HEK293 (cell line): Measurements from ENCODE around the gene MTLN.

Source experiments
- CTCF ChIA-PET: fragments of 350-600 bp; formaldehyde crosslinking; extraction: SDS; loops from one replicate; lab custom pipeline; 2021; ENCODE audit warnings: antibody characterized with exemption; lab: Yijun Ruan, JAX
- POLR2A ChIA-PET: fragments of 300-600 bp; formaldehyde crosslinking; extraction: SDS; loops from one replicate; lab custom pipeline; 2020; ENCODE audit warnings: antibody characterized with exemption, inconsistent platforms; lab: Yijun Ruan, JAX
- H3K27ac ChIP-seq: fragments of 200-500 bp; sonication (Bioruptor generic); 2 replicates; pipeline ENCODE4 v1.5.1; 2014; ENCODE audit warnings: low read depth, low read length, control low read depth, inconsistent platforms; ENCODE audit errors: extremely low read depth
- H3K36me3 ChIP-seq, 2 experiments: fragments of 200-500 bp in 1 of 2; sonication (Bioruptor generic) in 1 of 2; 1 replicate in 1 of 2; 2 replicates in 1 of 2; pipeline ENCODE4 v1.5.1; 2014 to 2017; ENCODE audit warnings: inconsistent platforms in 2 of 2, low read length in 2 of 2; ENCODE audit not compliant: control insufficient read depth in 2 of 2, insufficient read depth in 1 of 2
- H3K4me1 ChIP-seq: fragments of 200-500 bp; sonication (Bioruptor generic); 2 replicates; pipeline ENCODE4 v1.5.1; 2014; ENCODE audit warnings: mild to moderate bottlenecking, low read length, inconsistent platforms; ENCODE audit not compliant: control insufficient read depth, insufficient read depth
- H3K4me3 ChIP-seq: 2 replicates; pipeline ENCODE4 v1.5.1; 2011; ENCODE audit warnings: low read depth, mild to moderate bottlenecking, control low read depth, low read length, moderate library complexity
- H3K9me3 ChIP-seq: fragments of 200-500 bp; sonication (Bioruptor generic); 2 replicates; pipeline ENCODE4 v1.5.1; 2014; ENCODE audit warnings: low read depth, low read length, inconsistent platforms; ENCODE audit not compliant: control insufficient read depth, insufficient read depth
- MEIS1 ChIP-seq: sonication (generic); formaldehyde crosslinking; IDR thresholded peaks from 2 replicates; pipeline ENCODE4 v1.8.1; 2022; ENCODE audit warnings: missing genetic modification reagents, mild to moderate bottlenecking, borderline replicate concordance
- ZNF24 ChIP-seq: fragments of 450-650 bp; formaldehyde crosslinking; IDR thresholded peaks from 2 replicates; pipeline ENCODE4 v1.5.1; 2016; ENCODE audit warnings: missing biosample characterization, missing genetic modification characterization

MTLN gene

GRCh38 chr2:110167326-110168000 is 44.9 kb downstream of the MTLN start:
- Histone ChIP-seq H3K36me3 (peaks cover 0 to 4% of the 10 kb centered on the region in 2 experiments; a peak in 1 of 3 replicates), H3K4me3 (no peak overlapping the region), H3K4me1 (no peaks in the 10 kb centered on the region), H3K27ac (no peak overlapping the region), H3K9me3 (no peaks in the 10 kb centered on the region)
- ChIA-PET POLR2A (no interaction called here), CTCF (interaction anchor here (0.5 to 0.6 kb wide), 2 partner anchors 10 to 12 kb away, joined by 3 to 7 read pairs; no protein-coding TSS in a partner anchor)
- no peak for TF ChIP-seq MEIS1 (CRISPR knock-in tag)
- TF ChIP-seq, all 188 proteins: peak for 0

DNA sequence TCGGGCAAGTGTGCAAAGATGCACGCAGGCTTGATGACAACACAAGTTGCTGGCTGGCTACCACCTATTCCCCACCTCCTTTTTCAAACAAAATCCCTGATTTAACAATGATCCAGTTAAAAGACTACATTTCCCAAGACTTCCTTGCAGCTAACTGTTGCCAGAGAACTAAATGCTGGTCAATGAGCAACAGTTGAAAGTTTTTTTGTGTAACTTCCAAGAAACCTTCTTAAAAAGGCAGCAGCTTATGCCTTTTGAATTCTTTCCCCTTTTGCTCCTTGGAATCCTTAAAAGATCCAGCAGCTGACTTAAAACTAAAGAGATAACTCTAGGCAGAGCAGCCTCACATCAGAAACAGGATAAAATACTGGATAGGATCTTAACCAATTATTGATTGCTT is 46.1 kb downstream of the MTLN start:
- no peaks in the 10 kb centered on the region for H3K9me3 ChIP-seq
- ChIA-PET POLR2A (no interaction called here), CTCF (interaction anchor here (0.7 to 1.9 kb wide), 3 partner anchors 9 to 687 kb away, joined by 3 to 7 read pairs (median 4); no protein-coding TSS in a partner anchor)
- no peak for TF ChIP-seq ZNF24
- H3K27ac ChIP-seq: no peak overlapping the region
- peaks cover 0 to 4% of the 10 kb centered on the region in 2 experiments; a peak in 1 of 3 replicates for H3K36me3 ChIP-seq
- H3K4me3 ChIP-seq: no peak overlapping the region
- H3K4me1 ChIP-seq: no peaks in the 10 kb centered on the region
